ENCODE data around the gene NFE2L1. TPM values are rescaled to one million over a fixed set of nuclear protein-coding genes. Genes with fewer than 3 reads are reported as not detected.
"Not testable (repeated sequence)": the region's sequence is repeated elsewhere in the genome, so short reads cannot be mapped to it uniquely, and the experiment has no call there.

Gene NFE2L1
- total and polyA plus RNA-seq, 8 donors, result 27.4 to 74.0 (median 44.5) TPM

GRCh38 chr17:48012654-48013053, 35.5 kb upstream of the NFE2L1 start:
- DNase-seq (no peak), ATAC-seq (no peak), FAIRE-seq (no peak)
- Histone ChIP-seq H3K4me3 (no peak overlapping the region), H3K27me3 (no peaks in the 10 kb centered on the region), H3K4me1 (peaks cover 0 to 5% (median 0%) of the 10 kb centered on the region in 3 donors), H3K9me3 (no peaks in the 10 kb centered on the region), H3K27ac (no peak overlapping the region), H3K36me3 (no peaks in the 10 kb centered on the region)
- no peak for TF ChIP-seq CTCF (IDR thresholded peaks at IDR 0.05)
- intact Hi-C loops (cut with DNase I), result loop anchor here in 1 of 3 donors (10.0 kb wide), 1 partner anchor 168 kb away; the partner anchor contains the start of gene SCRN2
- WGBS, 2 donors, result 35 to 37% methylated on average over 5 of the region's 5 CpGs

GRCh38 chr17:48013876-48014594, 34.1 kb upstream of the NFE2L1 start:
- WGBS, 2 donors, result 79 to 87% methylated on average over 6 of the region's 6 CpGs
- FAIRE-seq (no peak), ATAC-seq (no peak), DNase-seq (no peak)
- H3K27ac ChIP-seq, result no peak overlapping the region
- TF ChIP-seq CTCF (IDR thresholded peaks at IDR 0.05), result no peak
- peaks cover 0 to 5% (median 0%) of the 10 kb centered on the region in 3 donors for H3K4me1 ChIP-seq
- no peaks in the 10 kb centered on the region for H3K9me3 ChIP-seq
- intact Hi-C loops (cut with DNase I), result loop anchor here in 1 of 3 donors (10.0 kb wide), 1 partner anchor 169 kb away; the partner anchor contains the start of gene SCRN2
- H3K4me3 ChIP-seq, result no peak overlapping the region
- no peaks in the 10 kb centered on the region for H3K27me3 ChIP-seq
- no peaks in the 10 kb centered on the region for H3K36me3 ChIP-seq

- intact Hi-C loops (cut with DNase I), result loop anchor here in 2 of 3 donors (5.0 to 10.0 kb wide), 3 partner anchors 32 to 170 kb away; partner anchors contain the start of gene SCRN2 (in 1 of the 2)
- 68 to 69% methylated on average over 8 of the region's 8 CpGs for WGBS, 2 donors
Observed at GRCh38 chr17:48014595-48015111, 33.5 kb upstream of the NFE2L1 start.

GRCh38 chr17:48016112-48016511, 32.0 kb upstream of the NFE2L1 start:
- no peak for TF ChIP-seq CTCF (IDR thresholded peaks at IDR 0.05)
- no peaks in the 10 kb centered on the region for H3K27me3 ChIP-seq
- FAIRE-seq (no peak), ATAC-seq (no peak), DNase-seq (no peak)
- intact Hi-C loops (cut with DNase I), result loop anchor here in 2 of 3 donors (5.0 to 10.0 kb wide), 3 partner anchors 34 to 171 kb away; partner anchors contain the start of gene SCRN2 (in 1 of the 2)
- peaks cover 0 to 5% (median 0%) of the 10 kb centered on the region in 3 donors for H3K4me1 ChIP-seq
- no peak overlapping the region for H3K4me3 ChIP-seq
- H3K36me3 ChIP-seq, result no peaks in the 10 kb centered on the region
- no peak overlapping the region for H3K27ac ChIP-seq
- WGBS, 2 donors, result 81 to 83% methylated on average over 2 of the region's 2 CpGs
- H3K9me3 ChIP-seq, result no peaks in the 10 kb centered on the region

More at GRCh38 chr17:48014595-48015111, 33.5 kb upstream of the NFE2L1 start:
- DNase-seq (no peak), FAIRE-seq (no peak), ATAC-seq (no peak)
- no peak overlapping the region for H3K27ac ChIP-seq
- no peaks in the 10 kb centered on the region for H3K36me3 ChIP-seq
- H3K4me3 ChIP-seq, result no peak overlapping the region
- peaks cover 0 to 5% (median 0%) of the 10 kb centered on the region in 3 donors for H3K4me1 ChIP-seq
- no peak for TF ChIP-seq CTCF (IDR thresholded peaks at IDR 0.05)
- no peaks in the 10 kb centered on the region for H3K27me3 ChIP-seq
- no peaks in the 10 kb centered on the region for H3K9me3 ChIP-seq

GRCh38 chr17:48017817-48018158, 30.4 kb upstream of the NFE2L1 start:
- not testable (repeated sequence) for ATAC-seq, H3K27me3 ChIP-seq, DNase-seq, H3K9me3 ChIP-seq, H3K4me3 ChIP-seq, H3K4me1 ChIP-seq, H3K27ac ChIP-seq, FAIRE-seq, H3K36me3 ChIP-seq
- WGBS, 2 donors, result 78 to 83% methylated on average over 4 of the region's 4 CpGs
- intact Hi-C loops (cut with DNase I), result loop anchor here in 2 of 3 donors (5.0 to 10.0 kb wide), 3 partner anchors 35 to 173 kb away; partner anchors contain the start of gene SCRN2 (in 1 of the 2)
